Heart left ventricle (tissue), 16 donors: ENCODE measurements around the gene SPCS3. TPM values are rescaled to one million over a fixed set of nuclear protein-coding genes. Genes with fewer than 3 reads are reported as not detected.

Source experiments
- ATAC-seq, 4 donors: fragments of 200-7000 bp; cut with Tn5 transposase; one replicate each; pipeline ENCODE4 v1.9.1; 2020 to 2022; ENCODE audit warnings: moderate library complexity in 4 of 4, mild to moderate bottlenecking in 3 of 4, moderate number of reproducible peaks in 1 of 4
- DNase-seq, 5 donors: peaks; one replicate each; pipeline ENCODE4 v3.0.0-alpha.2; 2020
- H3K27ac ChIP-seq, 12 donors: fragments of 200-600 bp; sonication (generic) in 4 of 12; one replicate each; pipeline versions ENCODE4 v1.5.0 to v1.8.0; 2016 to 2022; ENCODE audit warnings: mild to moderate bottlenecking in 2 of 12
- H3K27me3 ChIP-seq, 9 donors: fragments of 200-600 bp; sonication (generic) in 2 of 9; one replicate each; pipeline versions ENCODE4 v1.5.1 to v1.8.0; 2016 to 2022; ENCODE audit warnings: mild to moderate bottlenecking in 3 of 9
- H3K36me3 ChIP-seq, 9 donors: fragments of 200-600 bp; sonication (generic) in 2 of 9; one replicate each; pipeline versions ENCODE4 v1.5.0 to v1.8.0; 2018 to 2022; ENCODE audit warnings: mild to moderate bottlenecking in 2 of 9
- H3K4me1 ChIP-seq, 12 donors: fragments of 200-600 bp; sonication (generic) in 4 of 12; one replicate each; pipeline versions ENCODE4 v1.5.0 to v1.8.0; 2016 to 2022; ENCODE audit warnings: mild to moderate bottlenecking in 3 of 12
- H3K4me3 ChIP-seq, 12 donors: fragments of 200-600 bp; sonication (generic) in 4 of 12; one replicate each; pipeline versions ENCODE4 v1.5.0 to v1.8.0; 2017 to 2022; ENCODE audit warnings: mild to moderate bottlenecking in 9 of 12, moderate library complexity in 4 of 12
- H3K9me3 ChIP-seq, 12 donors: fragments of 200-600 bp; sonication (generic) in 4 of 12; one replicate each; pipeline versions ENCODE4 v1.5.0 to v1.8.0; 2016 to 2022; ENCODE audit warnings: mild to moderate bottlenecking in 1 of 12
- POLR2A ChIP-seq, 2 donors: fragments of 450-650 bp; IDR thresholded peaks; one replicate each; pipeline ENCODE4 v1.6.1; 2017; ENCODE audit warnings: antibody characterized with exemption in 2 of 2, mild to moderate bottlenecking in 2 of 2, moderate library complexity in 2 of 2
- WGBS, 4 donors: extraction: QIAGEN DNeasy Blood & Tissue Kit in 2 of 4; methylation state at CpG; one replicate each; pipeline versions ENCODE4 v1.1.5 to v1.1.7; 2013 to 2018; 5-methylcytosine and 5-hydroxymethylcytosine counted together
- intact Hi-C, 10 donors: fragments of 100-400 bp; cut with DNase I; formaldehyde crosslinking; loops; one replicate each; pipeline versions ENCODE4 v1.11.1 to v1.14.2; 2022
- polyA plus RNA-seq, 2 donors: library from polyadenylated mRNA; stranded (reverse); fragments of 200-250 nt; gene quantifications; one replicate each; pipeline ENCODE4 v1.2.3, GENCODE V29; 2013
- total RNA-seq, 9 donors: library from RNA; depleted of rRNA in 2 of 9; stranded (reverse); fragments of >200 nt in 2 of 9; fragmentation: NEBNext Ultra II Directional in 3 of 9; extraction: Animal tissue kit (Norgen Biotek cat#: 25700) in 3 of 9; gene quantifications; one replicate each; pipeline versions ENCODE4 v1.1.0 to v1.2.4, GENCODE V29; 2016 to 2023
- TF ChIP-seq, protein P1 (sequence below), 12 donors: fragments of 200-600 bp; sonication (generic) in 4 of 12; IDR thresholded peaks; one replicate each; pipeline versions ENCODE4 v1.5.0 to v1.8.0; 2018 to 2022; ENCODE audit warnings: antibody characterized with exemption in 12 of 12, mild to moderate bottlenecking in 5 of 12
- donor health status: ischemic (EF 13 %, LVEDD 7.1; RV severe dilation, severe dysfunction).
- donor health status: healthy with polysubstance abuse.
- donor health status: DM: no; HTN: yes; CAD: no.
- donor health status: DM: no; HTN: no; CAD: no.
- donor health status: ischemic (EF 25% LVEDD 6.9; RV normal size, moderate dysfunction).
- donor health status: ischemic (EF 25% LVEDD 5.7; RV mildly dilated, moderate dysfunction).
- donor health status: healthy.
- donor health status: DM: yes; HTN: yes; CAD: no.
- donor health status: ischemic (EF 35%, LVEDD 5.7; RV mildly dilated, moderate dysfunction).
- donor health status: nonischemic (EF 11% LVEDD 7.7; RV severe dilation, severe dysfunction).
- donor health status: DM: yes; HTN: yes; CAD: no.
- donor health status: PGD.
- donor health status: ischemic (EF 29% LVEDD 5.4; RV normal size, mild dysfunction).
- donor health status: nonischemic (EF 23%, LVEDD 6.1; RV moderate dilation, normal function).

Gene SPCS3
- total and polyA plus RNA-seq, 11 donors = 24.3 to 200 (median 81.6) TPM

- no peak for ATAC-seq
Observed at GRCh38 chr4:176288020-176288419, 31.7 kb upstream of the SPCS3 start.

DNA sequence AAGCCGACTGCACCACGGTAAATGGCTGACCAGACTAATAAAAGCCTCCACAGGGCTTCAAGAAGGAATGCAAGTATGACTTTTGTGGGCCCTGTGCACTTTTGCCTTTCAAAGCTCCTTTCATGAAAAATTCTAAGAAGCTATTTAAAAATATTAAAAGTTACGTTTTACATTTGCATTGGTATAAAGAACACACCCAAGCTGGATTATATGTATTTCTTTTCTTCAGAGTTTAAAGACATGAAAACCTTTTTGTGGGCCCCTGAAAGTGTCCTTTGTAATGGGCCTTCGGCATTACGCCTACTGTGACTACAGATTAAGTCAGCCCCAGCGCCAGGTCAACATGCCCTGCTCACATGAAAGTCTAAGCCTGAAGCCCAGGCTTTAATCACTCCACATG, 30.2 kb upstream of the SPCS3 start:
- intact Hi-C loops = no loop called here

More at GRCh38 chr4:176288020-176288419, 31.7 kb upstream of the SPCS3 start:
- Histone ChIP-seq H3K27me3 (no peaks in the 10 kb centered on the region), H3K9me3 (no peaks in the 10 kb centered on the region), H3K36me3 (no peaks in the 10 kb centered on the region), H3K4me3 (no peak overlapping the region), H3K27ac (no peak overlapping the region), H3K4me1 (peaks cover 0 to 10% (median 4%) of the 10 kb centered on the region in 12 donors)
- intact Hi-C loops = no loop called here
- no peak for DNase-seq
- TF ChIP-seq POLR2A (IDR thresholded peaks at IDR 0.05) = no peak
- TF ChIP-seq, protein P1, sequence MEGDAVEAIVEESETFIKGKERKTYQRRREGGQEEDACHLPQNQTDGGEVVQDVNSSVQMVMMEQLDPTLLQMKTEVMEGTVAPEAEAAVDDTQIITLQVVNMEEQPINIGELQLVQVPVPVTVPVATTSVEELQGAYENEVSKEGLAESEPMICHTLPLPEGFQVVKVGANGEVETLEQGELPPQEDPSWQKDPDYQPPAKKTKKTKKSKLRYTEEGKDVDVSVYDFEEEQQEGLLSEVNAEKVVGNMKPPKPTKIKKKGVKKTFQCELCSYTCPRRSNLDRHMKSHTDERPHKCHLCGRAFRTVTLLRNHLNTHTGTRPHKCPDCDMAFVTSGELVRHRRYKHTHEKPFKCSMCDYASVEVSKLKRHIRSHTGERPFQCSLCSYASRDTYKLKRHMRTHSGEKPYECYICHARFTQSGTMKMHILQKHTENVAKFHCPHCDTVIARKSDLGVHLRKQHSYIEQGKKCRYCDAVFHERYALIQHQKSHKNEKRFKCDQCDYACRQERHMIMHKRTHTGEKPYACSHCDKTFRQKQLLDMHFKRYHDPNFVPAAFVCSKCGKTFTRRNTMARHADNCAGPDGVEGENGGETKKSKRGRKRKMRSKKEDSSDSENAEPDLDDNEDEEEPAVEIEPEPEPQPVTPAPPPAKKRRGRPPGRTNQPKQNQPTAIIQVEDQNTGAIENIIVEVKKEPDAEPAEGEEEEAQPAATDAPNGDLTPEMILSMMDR (IDR thresholded peaks at IDR 0.05) = no peak

GRCh38 chr4:176290520-176290919, 29.2 kb upstream of the SPCS3 start:
- Histone ChIP-seq H3K9me3 (no peaks in the 10 kb centered on the region), H3K4me3 (no peak overlapping the region), H3K27ac (no peak overlapping the region), H3K4me1 (peaks cover 0 to 10% (median 4%) of the 10 kb centered on the region in 12 donors), H3K27me3 (no peaks in the 10 kb centered on the region), H3K36me3 (no peaks in the 10 kb centered on the region)
- DNase-seq (no peak), ATAC-seq (no peak)
- WGBS, 4 donors = 90 to 95% (median 92%) methylated on average over 3 of the region's 3 CpGs
- intact Hi-C loops = no loop called here
- TF ChIP-seq, protein P1 (IDR thresholded peaks at IDR 0.05) = no peak
- TF ChIP-seq POLR2A (IDR thresholded peaks at IDR 0.05) = no peak

More for the DNA sequence above, 30.2 kb upstream of the SPCS3 start:
- Histone ChIP-seq H3K4me1 (peaks cover 0 to 10% (median 4%) of the 10 kb centered on the region in 12 donors), H3K9me3 (no peaks in the 10 kb centered on the region), H3K27ac (no peak overlapping the region), H3K27me3 (no peaks in the 10 kb centered on the region), H3K36me3 (no peaks in the 10 kb centered on the region), H3K4me3 (no peak overlapping the region)
- 91 to 96% (median 93%) methylated on average over 6 of the region's 6 CpGs for WGBS, 4 donors
- DNase-seq = no peak
- TF ChIP-seq POLR2A (IDR thresholded peaks at IDR 0.05) = no peak
- TF ChIP-seq, protein P1 (IDR thresholded peaks at IDR 0.05) = no peak
- no peak for ATAC-seq

- peaks cover 0 to 8% (median under 1%) of the 10 kb centered on the region in 12 donors for H3K4me1 ChIP-seq
- no peaks in the 10 kb centered on the region for H3K36me3 ChIP-seq
Observed at GRCh38 chr4:176291748-176292147, 28.0 kb upstream of the SPCS3 start.

More at GRCh38 chr4:176291748-176292147, 28.0 kb upstream of the SPCS3 start:
- intact Hi-C loops = no loop called here
- DNase-seq (no peak), ATAC-seq (no peak)
- H3K9me3 ChIP-seq = no peaks in the 10 kb centered on the region
- WGBS, 4 donors = 87 to 94% (median 91%) methylated on average over 3 of the region's 3 CpGs
- TF ChIP-seq, protein P1 (IDR thresholded peaks at IDR 0.05) = no peak
- TF ChIP-seq POLR2A (IDR thresholded peaks at IDR 0.05) = no peak
- H3K27me3 ChIP-seq = no peaks in the 10 kb centered on the region
- H3K4me3 ChIP-seq = no peak overlapping the region
- no peak overlapping the region for H3K27ac ChIP-seq
